SK-N-SH (cell line): ENCODE measurements around the gene HP1BP3.

Source experiments
- CHD2 ChIP-seq: fragments of 150-350 bp; IDR thresholded peaks from 2 replicates; pipeline ENCODE4 v1.6.1; 2018; ENCODE audit warnings: low read length; ENCODE audit not compliant: partially characterized antibody
- CTCF ChIP-seq: fragments of 200-600 bp; sonication (generic); IDR thresholded peaks from 2 replicates; pipeline ENCODE4 v1.6.1; 2017; ENCODE audit warnings: antibody characterized with exemption, mild to moderate bottlenecking, moderate library complexity
- ELF1 ChIP-seq: IDR thresholded peaks from 2 replicates; pipeline ENCODE4 v1.4.0; 2012
- MAX ChIP-seq: IDR thresholded peaks from 2 replicates; pipeline ENCODE4 v1.4.0; 2012; ENCODE audit warnings: low read depth
- POLR2AphosphoS5 ChIP-seq: IDR thresholded peaks from 2 replicates; pipeline ENCODE4 v1.6.1; 2012; ENCODE audit warnings: low read depth, low read length
- RFX5 ChIP-seq: IDR thresholded peaks from 2 replicates; pipeline ENCODE4 v1.6.1; 2012; ENCODE audit warnings: mild to moderate bottlenecking, improper control_type of control experiment, low read length
- TAF1 ChIP-seq: IDR thresholded peaks from 2 replicates; pipeline ENCODE4 v1.6.1; 2012; ENCODE audit warnings: low read depth, mild to moderate bottlenecking, low read length, moderate library complexity, borderline replicate concordance
- TEAD4 ChIP-seq: IDR thresholded peaks from 2 replicates; pipeline ENCODE4 v1.4.0; 2012; ENCODE audit warnings: mild to moderate bottlenecking, borderline replicate concordance; ENCODE audit not compliant: insufficient read depth
- ZBTB33 ChIP-seq: IDR thresholded peaks from 2 replicates; pipeline ENCODE4 v1.4.0; 2012; ENCODE audit warnings: low read depth, borderline replicate concordance
- TF ChIP-seq, protein P1 (sequence below): fragments of 150-350 bp; IDR thresholded peaks from 2 replicates; pipeline ENCODE4 v1.6.1; 2017; ENCODE audit warnings: antibody characterized with exemption, low read length, low read depth, borderline replicate concordance

DNA sequence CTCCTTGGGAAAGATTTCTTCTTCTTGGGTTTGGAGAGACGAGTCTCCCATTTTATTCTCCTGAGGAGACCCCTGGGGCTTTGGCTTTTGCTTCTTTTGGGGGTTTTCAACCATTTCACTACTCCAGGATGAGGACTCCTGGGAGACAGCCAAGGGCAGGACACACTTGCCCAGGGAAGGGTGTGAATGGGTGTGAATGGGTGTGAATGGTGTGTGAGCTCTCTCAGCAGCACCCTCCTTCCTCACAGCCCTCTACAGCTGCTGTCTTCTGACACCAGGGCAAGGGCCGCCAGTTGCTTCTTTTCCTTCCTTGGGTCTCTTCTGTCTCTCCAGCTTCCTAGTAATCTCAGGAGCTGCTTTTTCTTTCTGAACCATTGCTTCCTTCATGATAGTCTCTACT lies 93.5 kb downstream of the HP1BP3 start:
- TF ChIP-seq ELF1 (no peak), CTCF (no peak), POLR2AphosphoS5 (no peak), TEAD4 (no peak), ZBTB33 (no peak), RFX5 (no peak), CHD2 (no peak), MAX (no peak), TAF1 (no peak)
- TF ChIP-seq, protein P1, sequence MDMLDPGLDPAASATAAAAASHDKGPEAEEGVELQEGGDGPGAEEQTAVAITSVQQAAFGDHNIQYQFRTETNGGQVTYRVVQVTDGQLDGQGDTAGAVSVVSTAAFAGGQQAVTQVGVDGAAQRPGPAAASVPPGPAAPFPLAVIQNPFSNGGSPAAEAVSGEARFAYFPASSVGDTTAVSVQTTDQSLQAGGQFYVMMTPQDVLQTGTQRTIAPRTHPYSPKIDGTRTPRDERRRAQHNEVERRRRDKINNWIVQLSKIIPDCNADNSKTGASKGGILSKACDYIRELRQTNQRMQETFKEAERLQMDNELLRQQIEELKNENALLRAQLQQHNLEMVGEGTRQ: no peak
